GM19043 (cell line): ENCODE data around the gene MAB21L3.

Source experiments
- ATAC-seq: cut with Tn5 transposase; IDR thresholded peaks from one replicate; pipeline ENCODE4 v1.9.1; 2021; ENCODE audit warnings: low read depth; ENCODE audit not compliant: unreplicated experiment

The MAB21L3 gene

GRCh38 chr1:116110567-116111523 lies at the start of gene MAB21L3:
Gene MAB21L3 (plus strand): TSS chr1:116111399. CDS start chr1:116112616, 1,217 bp downstream.
- peak; percentile 70 for ATAC-seq

DNA sequence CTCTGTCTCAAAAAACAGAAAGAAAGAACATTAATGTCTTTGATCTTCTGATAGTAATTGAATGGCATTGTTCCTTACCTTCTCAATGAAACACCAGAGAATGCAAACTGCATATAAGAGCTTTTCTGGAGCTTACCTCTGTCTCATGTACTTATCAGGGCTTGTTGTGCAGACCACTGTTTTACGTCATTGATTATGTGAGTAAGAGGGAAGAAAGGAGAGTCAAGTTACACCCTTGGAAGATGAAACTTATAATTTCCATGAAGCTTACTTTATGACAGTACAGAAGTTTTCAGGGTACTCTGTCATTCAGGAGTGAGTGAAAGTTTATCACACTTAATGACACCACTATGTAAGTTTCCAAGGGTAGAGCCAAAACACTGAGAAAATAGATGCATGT lies 49.0 kb upstream of the MAB21L3 start:
- ATAC-seq = no peak

- no peak for ATAC-seq
These were observed 46.6 kb upstream of the MAB21L3 start for GRCh38 chr1:116064616-116065015.

- no peak for ATAC-seq
These were observed 44.2 kb upstream of the MAB21L3 start for GRCh38 chr1:116066868-116067565.

GRCh38 chr1:116067566-116067890 lies 43.7 kb upstream of the MAB21L3 start:
- ATAC-seq = no peak

- ATAC-seq = no peak
These were observed 35.6 kb upstream of the MAB21L3 start for GRCh38 chr1:116075575-116075974.

- no peak for ATAC-seq
These were observed 35.2 kb upstream of the MAB21L3 start for GRCh38 chr1:116075990-116076389.

DNA sequence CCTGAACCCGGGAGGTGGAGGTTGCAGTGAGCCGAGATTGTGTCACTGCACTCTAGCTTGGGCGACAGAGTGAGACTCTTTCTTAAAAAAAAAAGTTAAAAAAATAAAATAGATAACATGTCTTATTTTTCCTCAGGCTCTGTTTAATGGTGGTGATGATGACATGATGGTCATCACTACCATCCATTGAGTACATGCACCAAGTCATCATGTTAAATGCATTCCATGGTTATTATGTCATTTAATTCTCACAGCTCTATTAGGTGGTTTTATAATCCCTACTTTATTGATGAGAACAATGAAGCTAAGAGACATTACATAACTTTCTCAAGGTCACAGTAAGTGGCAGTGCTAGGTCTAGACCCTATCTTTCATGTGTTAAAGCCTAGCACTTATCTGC lies 34.4 kb upstream of the MAB21L3 start:
- no peak for ATAC-seq

DNA sequence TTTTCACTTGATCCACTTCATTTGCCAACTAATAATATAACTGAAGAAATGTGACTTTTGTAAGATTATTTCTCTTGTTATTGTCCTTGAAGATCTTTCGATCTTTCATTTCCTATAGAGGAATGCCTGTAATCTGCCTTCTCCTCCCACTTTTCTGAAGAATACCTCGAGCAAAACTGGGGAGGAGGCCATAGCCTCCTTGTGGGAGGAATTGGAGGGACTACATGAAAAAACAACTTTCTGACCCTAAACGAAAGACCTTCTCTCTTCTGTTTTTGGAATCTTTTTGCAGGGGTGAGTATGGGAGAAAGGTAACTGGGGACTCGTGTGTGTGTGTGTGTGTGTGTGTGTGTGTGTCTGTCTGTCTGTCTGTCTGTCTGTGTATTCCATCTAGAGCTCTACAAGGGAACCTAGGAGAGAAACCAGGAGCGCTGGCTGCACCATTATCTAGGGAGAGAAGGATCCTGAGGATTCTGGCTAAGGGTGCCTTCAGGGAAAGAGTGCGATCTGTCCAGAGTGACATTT lies 32.4 kb upstream of the MAB21L3 start:
- no peak for ATAC-seq

DNA sequence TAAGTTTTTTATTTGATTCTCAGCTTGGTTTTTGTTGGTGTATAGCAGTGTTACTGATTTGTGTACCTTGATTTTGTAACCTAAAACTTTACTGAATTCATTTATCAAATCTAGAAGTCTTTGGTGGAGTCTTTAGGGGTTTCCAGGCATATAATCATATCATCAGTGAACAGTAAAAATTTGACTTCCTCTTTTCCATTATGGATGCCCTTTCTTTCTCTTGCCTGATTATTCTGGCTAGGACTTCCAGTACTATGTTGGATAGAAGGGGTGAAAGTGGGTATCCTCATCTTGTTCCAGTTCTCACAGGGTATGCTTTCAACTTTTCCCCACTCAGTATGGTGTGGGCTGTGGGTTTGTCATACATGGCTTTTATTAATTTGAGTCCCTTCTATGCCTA lies 23.6 kb upstream of the MAB21L3 start:
- no peak for ATAC-seq

GRCh38 chr1:116089870-116090269 lies 21.3 kb upstream of the MAB21L3 start:
- ATAC-seq = no peak

- ATAC-seq = no peak
These were observed 20.1 kb upstream of the MAB21L3 start for GRCh38 chr1:116091083-116091482.

DNA sequence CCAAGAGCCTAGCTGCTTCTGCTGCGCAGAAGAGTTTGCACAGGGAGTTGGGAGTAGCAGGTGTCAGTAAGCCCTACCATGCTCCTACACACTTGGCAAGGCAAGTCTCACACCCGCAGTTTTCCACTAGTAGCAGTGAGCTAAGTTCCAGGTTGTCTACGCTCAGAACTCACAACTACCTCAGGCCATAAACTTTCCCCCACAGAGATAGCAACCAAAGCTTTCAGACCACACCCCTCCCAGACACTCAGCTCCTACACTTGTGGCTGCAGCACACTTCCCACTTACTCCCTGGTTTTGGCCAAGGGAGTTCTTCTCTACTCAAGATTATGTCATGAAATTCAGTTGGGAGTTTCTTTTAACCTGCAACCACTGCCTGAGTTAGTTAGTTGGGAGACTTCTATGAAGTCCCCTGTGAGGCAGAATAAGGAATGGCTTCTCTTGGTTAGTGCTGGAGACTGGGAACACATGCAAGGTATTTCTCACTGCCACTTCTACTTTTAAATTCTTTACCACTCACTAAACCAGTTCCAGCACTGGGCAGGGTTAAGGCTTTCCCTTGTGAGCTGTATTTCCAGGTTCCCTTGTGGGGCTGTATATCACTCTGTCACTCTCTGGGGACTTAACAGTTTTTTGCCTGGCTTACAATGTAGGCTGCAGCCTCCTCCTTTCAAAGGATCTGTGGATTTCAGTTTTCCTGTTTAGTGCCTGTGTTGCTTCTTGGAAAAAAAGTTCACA lies 18.3 kb upstream of the MAB21L3 start:
- ATAC-seq = no peak

DNA sequence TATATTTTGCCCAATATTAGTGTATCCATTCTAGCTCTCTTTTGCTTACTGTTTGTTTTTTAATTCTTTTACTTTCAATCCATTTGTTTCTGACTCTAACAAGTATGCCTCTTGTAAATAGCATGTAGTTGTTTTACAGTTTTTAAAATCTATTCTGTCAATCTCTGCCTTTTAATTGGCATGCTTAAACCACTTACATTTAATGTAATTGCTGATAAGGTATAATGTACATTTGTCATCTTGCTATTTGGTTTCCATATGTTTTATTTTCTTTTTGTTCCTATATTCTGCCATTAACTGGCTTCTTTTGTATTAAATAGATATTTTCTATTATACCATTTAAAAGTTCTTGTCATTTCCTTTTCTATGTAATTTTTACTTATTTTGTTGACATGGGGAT lies 16.2 kb upstream of the MAB21L3 start:
- no peak for ATAC-seq

DNA sequence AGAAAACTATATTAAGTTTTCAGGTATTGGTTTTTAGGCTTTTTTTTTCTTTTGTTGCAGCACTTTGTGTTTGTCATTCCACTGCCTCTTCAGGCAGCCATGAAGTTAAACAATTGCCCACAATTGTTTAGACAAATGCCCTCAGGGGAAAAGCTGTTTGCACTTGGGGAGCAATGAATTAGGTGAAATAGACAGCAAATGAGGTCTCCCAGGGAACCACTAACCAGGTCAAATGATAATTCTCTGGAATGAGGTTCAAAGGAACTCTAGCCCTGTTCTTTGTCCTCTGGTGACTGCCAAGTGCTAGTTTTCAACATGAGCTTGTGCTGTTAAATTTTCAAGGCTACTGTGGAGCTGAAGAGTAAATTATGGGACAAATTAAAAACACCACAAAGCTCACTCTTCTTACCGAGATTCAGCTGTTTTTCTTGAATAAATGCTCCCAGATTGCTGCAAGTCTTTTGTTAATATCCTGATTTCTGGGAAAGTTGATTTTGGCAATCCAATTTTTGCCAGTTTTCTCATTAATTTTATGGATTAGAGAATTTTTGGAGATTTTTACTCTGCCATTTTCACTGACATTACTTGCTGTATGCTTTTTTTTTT lies 15.1 kb upstream of the MAB21L3 start:
- no peak for ATAC-seq

DNA sequence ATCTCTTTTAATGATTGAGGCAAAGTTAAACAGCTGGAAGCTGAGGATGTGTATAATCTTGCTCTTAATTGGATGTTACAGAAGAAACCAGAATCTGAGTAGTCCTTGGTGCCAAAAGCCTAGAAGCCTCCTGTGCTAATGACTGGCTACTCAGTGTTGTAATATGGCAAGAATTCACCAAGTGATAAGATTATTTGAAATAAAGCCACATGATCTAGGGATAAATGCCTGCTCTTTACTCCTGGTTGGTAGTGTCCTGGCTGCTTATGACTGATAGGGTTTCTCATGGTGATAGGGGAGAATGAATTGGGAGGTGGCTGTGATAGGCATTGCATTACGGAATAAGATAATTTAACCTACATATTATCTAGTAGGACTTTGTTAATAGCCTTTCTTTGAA lies 13.6 kb upstream of the MAB21L3 start:
- ATAC-seq = no peak

- ATAC-seq = no peak
These were observed 11.8 kb upstream of the MAB21L3 start for GRCh38 chr1:116099379-116099778.

GRCh38 chr1:116099919-116100318 lies 11.3 kb upstream of the MAB21L3 start:
- no peak for ATAC-seq

- ATAC-seq = no peak
These were observed 6.5 kb upstream of the MAB21L3 start for GRCh38 chr1:116104667-116105066.

DNA sequence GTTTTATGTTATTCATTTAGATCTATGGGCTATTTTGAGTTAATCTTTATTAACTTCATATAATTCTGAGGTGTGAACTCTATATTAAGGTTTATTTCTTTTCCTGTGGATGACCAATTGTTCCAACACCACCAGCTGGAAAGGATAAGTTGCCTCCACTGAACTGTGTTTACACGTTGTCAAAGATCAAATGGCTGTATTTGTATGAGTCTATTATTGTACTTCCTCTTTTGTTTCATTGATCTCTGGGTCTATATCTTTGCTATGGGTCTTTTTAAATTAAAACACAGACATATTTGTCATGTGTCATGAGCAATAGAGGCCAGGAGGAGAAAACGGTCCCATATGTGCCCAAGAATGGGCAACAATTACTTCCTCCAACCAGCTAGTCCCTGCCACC lies 5.2 kb upstream of the MAB21L3 start:
- ATAC-seq = no peak

GRCh38 chr1:116106646-116107045 lies 4.6 kb upstream of the MAB21L3 start:
- no peak for ATAC-seq
